Thyroid gland (tissue), 4 donors: ENCODE results near the gene HOXB3.

Experiments
- POLR2A ChIP-seq, 2 donors: fragments of 450-650 bp; IDR thresholded peaks; one replicate each; pipeline ENCODE4 v1.6.1; 2017; ENCODE audit warnings: antibody characterized with exemption in 2 of 2, mild to moderate bottlenecking in 2 of 2, moderate library complexity in 1 of 2
- TF ChIP-seq, protein P1 (sequence below), 6 experiments: fragments of 200-600 bp in 3 of 6; fragments of 450-650 bp in 3 of 6; sonication (generic) in 3 of 6; IDR thresholded peaks; one replicate each; pipeline ENCODE4 v1.5.1; 2016 to 2019; ENCODE audit warnings: antibody characterized with exemption in 6 of 6, mild to moderate bottlenecking in 2 of 6, inconsistent platforms in 1 of 6, moderate library complexity in 1 of 6

DNA sequence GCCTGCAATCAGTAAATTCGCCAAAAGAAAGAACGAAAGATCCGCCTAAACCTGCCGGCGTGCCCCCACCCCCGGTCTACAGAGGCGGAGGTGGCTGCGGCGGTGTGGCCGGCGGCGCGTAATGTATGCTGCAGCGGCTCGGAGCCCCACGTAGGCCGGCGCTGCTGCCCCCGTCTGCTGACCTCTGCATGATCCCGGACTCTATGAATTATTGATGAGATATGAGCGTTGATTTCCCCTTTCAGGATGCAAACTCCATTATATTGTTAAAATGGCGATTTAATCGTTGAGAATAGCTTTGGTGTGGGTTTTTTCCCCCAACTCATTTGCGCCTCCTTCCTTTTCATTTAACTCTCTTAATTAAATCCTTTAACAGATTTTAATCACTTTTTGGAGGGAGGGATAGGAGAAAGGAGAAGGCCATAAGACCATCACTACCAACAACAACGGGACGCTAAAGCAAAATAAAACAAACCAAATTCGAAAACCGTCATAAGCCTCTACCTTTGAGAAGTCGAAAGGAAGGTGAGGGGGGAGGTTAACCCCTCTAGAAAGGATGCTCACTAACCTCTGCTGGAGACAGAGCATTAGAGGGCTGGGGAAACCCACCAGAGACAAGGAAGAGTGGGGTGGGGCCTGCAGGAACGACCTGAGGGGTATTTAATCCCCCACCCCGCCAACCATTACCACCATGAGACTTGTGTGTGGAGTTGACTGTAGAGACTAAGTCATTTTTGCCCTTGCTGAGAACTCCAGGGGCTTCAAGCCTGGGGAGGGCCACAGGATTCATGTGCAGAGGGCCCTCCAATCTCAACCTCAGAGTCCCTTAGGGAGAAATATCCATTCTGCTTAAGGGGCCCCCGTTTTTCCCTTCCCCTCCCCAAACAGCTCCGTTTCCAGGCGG, 3.4 kb downstream of the HOXB3 start:
- TF ChIP-seq, protein P1, sequence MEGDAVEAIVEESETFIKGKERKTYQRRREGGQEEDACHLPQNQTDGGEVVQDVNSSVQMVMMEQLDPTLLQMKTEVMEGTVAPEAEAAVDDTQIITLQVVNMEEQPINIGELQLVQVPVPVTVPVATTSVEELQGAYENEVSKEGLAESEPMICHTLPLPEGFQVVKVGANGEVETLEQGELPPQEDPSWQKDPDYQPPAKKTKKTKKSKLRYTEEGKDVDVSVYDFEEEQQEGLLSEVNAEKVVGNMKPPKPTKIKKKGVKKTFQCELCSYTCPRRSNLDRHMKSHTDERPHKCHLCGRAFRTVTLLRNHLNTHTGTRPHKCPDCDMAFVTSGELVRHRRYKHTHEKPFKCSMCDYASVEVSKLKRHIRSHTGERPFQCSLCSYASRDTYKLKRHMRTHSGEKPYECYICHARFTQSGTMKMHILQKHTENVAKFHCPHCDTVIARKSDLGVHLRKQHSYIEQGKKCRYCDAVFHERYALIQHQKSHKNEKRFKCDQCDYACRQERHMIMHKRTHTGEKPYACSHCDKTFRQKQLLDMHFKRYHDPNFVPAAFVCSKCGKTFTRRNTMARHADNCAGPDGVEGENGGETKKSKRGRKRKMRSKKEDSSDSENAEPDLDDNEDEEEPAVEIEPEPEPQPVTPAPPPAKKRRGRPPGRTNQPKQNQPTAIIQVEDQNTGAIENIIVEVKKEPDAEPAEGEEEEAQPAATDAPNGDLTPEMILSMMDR (IDR thresholded peaks at IDR 0.05): no peak
- no peak for TF ChIP-seq POLR2A (IDR thresholded peaks at IDR 0.05)
